Ovary (tissue), 3 donors: Measurements from ENCODE around the gene SRPK1.

Experiments
- POLR2A ChIP-seq: fragments of 450-650 bp; IDR thresholded peaks from one replicate; pipeline ENCODE4 v1.6.1; 2017; ENCODE audit warnings: antibody characterized with exemption, mild to moderate bottlenecking, moderate library complexity
- TF ChIP-seq, protein P1 (sequence below), 3 donors: fragments of 450-650 bp in 2 of 3; fragments of 200-600 bp in 1 of 3; IDR thresholded peaks; one replicate each; pipeline versions ENCODE4 v1.5.1 to v1.8.0; 2016 to 2022; ENCODE audit warnings: antibody characterized with exemption in 3 of 3, mild to moderate bottlenecking in 1 of 3
- donor health status: DM: no; HTN: no; CAD: no.

DNA sequence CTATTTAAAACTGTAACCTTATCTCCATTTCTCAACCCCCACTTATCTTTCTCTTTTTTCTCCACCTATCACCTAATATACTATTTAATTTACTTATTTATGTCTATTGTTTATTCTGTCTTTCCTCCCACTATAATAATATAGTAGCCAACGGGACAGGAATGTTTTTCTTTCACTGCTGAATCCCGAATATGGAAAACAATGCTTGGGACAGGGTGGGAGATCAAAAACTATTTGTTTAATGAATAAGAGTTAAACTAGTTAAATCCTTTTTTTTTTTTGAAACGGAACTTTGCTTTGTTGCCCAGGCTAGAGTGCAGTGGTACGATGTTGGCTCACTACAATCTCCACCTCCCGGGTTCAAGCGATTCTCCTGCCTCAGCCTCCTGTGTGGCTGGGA lies 6.4 kb downstream of the SRPK1 start:
- TF ChIP-seq, protein P1, sequence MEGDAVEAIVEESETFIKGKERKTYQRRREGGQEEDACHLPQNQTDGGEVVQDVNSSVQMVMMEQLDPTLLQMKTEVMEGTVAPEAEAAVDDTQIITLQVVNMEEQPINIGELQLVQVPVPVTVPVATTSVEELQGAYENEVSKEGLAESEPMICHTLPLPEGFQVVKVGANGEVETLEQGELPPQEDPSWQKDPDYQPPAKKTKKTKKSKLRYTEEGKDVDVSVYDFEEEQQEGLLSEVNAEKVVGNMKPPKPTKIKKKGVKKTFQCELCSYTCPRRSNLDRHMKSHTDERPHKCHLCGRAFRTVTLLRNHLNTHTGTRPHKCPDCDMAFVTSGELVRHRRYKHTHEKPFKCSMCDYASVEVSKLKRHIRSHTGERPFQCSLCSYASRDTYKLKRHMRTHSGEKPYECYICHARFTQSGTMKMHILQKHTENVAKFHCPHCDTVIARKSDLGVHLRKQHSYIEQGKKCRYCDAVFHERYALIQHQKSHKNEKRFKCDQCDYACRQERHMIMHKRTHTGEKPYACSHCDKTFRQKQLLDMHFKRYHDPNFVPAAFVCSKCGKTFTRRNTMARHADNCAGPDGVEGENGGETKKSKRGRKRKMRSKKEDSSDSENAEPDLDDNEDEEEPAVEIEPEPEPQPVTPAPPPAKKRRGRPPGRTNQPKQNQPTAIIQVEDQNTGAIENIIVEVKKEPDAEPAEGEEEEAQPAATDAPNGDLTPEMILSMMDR (IDR thresholded peaks at IDR 0.05) = no peak
- TF ChIP-seq POLR2A = no peak
